ENCODE measurements around the gene RBMS1.
"Not testable (repeated sequence)": the region's sequence is repeated elsewhere in the genome, so short reads cannot be mapped to it uniquely, and the experiment has no call there.

The RBMS1 gene

DNA sequence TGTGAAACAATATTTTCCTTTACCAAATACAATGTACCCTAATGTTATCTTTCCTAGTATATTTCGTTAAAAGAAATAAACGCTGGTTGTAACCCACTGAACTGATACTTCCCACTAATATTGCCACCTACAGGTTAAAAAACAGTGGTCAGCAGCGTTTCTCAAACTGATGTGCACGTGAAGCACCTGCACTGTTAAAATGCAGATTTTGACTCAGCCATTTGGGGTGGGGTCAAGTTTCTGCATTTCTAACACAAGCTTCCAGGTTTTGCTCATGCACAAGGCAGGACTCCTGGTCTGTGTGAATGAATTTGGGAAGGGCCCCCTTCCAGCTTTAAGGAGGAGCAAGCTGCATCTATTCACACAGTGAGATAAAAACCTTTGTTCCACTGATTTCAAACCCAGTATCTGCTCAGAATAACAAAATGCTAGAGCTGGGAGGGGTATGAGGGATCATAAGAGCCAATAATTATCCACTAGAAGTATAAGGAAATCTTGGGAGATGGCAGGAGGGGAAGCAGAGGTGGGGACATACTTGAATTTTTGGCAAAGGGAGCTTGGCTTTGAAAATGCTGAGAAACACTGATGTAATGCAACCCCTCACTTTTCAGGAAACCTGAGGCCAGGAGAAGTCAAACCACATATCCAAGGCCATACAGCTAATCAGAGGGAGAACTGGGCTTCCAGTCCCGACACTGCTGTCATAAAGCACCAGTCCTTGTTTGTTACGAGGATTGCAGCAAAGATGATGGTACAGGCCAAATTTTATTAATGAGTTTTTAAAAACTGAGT, 116.2 kb downstream of the RBMS1 start:
- DNase-seq = no peak

DNA sequence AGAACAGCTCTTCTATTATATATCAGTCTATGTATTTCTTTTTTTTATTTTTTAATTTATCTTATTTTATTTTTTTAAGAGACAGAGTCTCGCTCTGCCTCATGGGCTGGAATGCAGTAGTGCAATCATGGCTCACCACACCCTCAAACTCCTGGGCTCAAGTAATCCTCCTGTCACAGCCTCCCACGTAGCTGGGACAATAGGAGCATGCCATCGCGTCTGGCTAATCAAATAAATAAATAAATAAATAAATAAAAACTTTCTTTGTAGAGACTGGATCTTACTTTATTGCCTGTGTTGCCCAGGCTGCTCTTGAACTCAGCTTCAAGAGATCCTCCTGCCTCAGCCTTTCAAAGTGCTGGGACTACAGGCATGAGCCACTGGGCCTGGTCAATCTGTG, 117.0 kb downstream of the RBMS1 start:
- no peak for DNase-seq

DNA sequence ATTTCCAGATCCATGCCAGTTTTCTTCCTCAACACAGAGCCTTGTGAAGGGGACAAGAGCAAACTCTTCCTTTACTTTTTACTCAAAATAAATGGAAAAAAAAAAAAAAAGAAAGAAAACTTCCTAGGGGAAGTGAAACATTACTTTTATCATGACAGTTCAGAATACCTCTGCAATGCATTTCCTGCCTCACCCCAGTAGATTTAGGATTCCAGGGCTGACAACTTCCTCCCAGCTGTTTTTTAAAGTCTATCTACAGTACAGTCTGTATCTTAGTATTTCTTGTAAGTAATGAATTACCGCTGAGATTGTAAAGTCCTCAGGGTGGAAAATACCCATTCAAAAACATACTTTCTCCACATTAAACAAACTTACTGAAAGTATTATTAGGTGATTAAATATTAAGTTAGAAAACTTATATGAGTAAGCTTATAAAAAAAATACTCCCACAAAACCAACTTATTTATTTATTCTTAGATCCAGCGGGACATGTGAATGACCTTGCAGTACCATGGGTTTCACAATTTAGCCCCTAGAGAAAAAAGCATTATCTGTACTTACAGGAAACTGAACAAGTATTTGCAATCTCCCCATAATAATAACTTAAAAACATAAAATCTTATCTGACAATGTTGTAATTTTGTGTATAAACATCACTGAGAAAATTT, 117.7 kb downstream of the RBMS1 start:
- no peak for DNase-seq

DNA sequence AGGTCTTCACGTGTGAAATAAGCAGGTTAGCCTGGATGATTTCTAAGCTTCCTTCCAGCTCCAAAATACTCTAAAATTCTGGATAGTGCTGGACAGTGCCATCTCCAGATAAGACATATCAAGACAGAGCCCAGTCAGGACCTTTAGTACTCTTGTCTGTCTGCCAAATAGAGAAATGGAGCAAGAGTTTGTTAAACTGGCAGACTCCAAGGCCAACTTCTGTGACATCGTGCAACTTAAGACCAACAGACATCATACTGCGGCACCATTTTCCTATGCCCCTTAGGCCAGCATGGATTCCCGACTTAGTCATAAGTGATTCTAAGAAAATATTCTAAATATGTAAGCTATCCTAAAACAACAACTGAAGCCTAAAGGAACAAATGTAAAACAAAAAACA, 118.6 kb downstream of the RBMS1 start:
- no peak for DNase-seq

DNA sequence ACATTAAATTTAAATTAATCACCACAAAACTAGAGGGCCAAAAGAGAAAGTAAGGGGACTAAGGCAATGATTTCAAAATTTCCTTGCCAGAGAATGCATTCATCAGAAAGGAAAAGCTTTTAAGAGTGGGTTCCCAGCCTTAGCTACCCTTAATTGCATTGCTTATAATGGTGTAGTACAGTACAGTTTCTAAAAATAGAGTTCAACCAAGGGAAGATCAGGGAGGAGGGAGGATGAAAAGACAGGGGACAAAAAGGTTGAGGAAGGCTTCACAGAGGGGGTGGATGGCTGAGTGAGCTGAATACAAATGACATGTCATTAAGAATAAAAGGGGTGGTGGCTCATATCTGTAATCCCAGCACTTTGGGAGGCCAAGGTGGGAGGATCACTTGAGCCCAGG, 119.9 kb downstream of the RBMS1 start:
- no peak for DNase-seq

DNA sequence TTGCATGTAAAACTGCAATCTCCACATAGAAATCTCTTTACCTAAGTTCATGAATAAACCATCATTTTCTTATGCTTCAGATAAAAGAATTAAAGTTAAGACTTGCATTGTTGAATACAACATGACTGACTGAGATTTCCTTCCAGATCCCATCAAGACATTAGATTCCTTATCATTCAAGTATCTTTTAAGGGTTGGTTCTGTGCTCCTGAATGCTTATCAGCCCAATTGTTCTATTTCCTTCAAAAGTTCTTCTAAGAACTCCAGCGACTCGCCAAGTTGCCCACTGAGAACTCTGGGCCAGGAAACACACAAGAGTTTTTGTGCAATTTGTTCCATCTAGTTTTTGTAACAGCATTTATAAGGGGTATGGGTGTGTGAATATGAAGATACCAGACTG, 120.3 kb downstream of the RBMS1 start:
- no peak for DNase-seq

GRCh38 chr2:160372585-160372984, 121.0 kb downstream of the RBMS1 start:
- DNase-seq = no peak

- DNase-seq = no peak
Observed at GRCh38 chr2:160372010-160372356, 121.6 kb downstream of the RBMS1 start.

GRCh38 chr2:160371251-160372009, 122.2 kb downstream of the RBMS1 start:
- no peak for DNase-seq

DNA sequence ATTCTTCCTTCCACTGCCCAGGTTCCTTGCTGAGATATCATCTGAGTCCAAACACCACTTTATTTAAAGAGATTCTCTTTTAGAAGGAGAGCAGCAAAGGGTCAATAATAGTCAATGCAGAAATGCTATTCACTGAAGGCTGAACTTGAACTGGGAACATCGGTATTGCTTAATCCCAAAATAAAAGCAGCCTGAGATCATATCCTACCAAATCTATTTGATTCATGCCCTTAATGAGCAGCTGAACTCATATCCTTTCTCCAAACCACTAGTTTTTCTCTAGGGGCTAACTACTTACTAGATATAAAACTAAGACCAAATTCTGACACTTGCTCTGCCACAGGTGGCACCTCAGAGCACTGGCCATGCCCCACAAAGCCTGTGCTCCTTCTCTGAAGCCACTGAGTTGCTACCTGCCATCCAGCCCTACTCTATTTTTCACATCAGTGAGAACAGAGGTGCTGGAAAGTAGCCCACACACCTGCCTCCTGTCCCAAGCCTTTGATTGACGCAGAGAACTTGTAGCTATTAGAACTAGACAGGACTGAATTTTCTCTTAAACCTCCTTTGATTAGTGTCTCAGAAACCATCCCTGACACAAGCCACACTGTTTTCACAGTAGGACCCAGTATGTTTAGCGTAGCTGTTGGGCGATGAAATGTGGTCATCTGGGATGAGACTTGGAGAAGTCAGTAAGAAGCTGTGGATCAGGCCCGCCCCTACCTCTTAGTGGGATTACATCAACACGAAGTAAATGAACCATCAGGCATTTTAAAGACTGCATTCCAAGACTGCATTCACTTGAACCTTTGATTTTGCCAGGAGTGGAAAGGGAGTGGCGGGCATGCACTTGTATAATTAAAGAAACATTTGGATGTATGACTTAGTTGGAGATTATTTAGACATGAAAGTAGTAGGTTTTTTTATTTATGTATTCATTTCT, 124.3 kb downstream of the RBMS1 start:
- DNase-seq = no peak

DNA sequence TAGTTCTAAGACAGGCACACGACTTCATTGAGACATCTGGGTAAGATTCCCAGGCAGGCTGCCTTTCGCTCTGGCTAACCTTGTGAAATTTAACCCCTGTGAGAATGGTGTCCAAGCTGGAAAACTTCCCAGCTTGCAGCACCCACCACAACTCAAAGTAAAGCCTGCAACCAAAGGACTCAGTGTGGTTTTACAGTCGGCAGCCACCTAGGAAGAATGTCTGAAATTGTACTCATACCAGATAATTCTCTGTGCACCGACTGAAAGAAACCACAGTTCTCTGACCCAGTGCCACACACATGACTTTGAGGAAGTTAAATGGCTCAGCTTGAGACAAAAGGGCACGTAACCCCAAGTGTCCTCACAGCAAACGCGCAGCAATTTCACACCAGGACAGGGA, 125.7 kb downstream of the RBMS1 start:
- no peak for DNase-seq

DNA sequence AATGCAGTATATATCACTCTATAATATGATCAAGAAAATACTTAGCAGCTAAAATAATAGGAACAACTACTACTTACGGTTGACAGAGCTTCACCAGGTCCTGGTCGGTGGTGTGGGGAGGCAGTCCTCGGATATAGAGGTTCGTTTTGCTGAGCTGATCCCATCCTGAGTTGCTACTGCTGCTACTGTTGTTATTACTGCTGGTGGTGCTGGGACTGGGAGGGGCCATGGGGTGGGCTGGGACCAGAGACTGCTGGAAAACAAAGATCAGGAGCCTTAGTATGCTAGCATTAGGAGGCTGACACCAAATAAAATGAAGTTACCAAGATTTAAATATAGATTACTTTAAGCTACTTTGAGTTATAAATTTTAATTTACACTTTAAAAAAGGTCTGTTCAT, 126.5 kb downstream of the RBMS1 start:
- DNase-seq = not testable (repeated sequence)

- DNase-seq = no peak
Observed at GRCh38 chr2:160366474-160366873, 127.1 kb downstream of the RBMS1 start.

- no peak for DNase-seq
Observed at GRCh38 chr2:160365716-160366367, 127.8 kb downstream of the RBMS1 start.

- DNase-seq = no peak
Observed at GRCh38 chr2:160364364-160364763, 129.2 kb downstream of the RBMS1 start.

DNA sequence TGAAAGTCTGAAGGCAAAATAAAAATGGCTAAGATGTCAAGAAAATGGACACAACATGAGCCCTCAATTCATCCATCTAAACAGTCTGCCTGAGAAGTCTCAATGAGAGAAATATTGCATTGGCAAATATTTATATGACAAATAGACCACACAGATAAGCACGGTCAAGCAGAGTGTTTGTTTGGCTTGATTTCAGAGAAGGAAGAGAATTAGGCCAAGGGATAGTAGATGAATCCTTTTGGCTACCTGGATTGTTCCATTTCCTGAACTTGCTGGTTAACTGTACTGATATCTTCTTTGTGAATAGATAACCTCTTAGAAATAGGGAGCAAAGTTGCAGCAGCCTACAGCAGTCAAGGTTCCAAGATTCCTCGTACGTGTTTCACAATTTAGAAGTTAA, 129.6 kb downstream of the RBMS1 start:
- DNase-seq = no peak

GRCh38 chr2:160363055-160363454, 130.6 kb downstream of the RBMS1 start:
- DNase-seq = no peak

DNA sequence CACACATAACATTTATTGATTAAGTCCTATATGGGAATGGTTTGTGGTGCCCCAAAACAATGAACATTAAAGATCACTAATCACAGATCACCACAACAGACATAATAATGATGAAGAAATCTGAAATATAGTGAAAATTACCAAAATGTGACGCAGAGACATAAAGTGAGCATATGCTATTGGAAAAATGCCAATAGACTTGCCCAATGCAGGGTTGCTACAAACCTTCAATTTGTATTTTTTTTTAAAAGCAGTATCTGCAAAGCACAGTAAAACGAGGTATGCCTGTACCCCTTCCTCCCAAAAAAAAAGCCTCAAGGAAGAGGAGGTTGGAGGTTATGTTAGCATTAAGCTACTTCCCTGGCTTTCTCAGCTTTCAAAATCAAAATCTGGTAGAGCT, 131.1 kb downstream of the RBMS1 start:
- DNase-seq = no peak

GRCh38 chr2:160362018-160362417, 131.6 kb downstream of the RBMS1 start:
- DNase-seq = no peak

DNA sequence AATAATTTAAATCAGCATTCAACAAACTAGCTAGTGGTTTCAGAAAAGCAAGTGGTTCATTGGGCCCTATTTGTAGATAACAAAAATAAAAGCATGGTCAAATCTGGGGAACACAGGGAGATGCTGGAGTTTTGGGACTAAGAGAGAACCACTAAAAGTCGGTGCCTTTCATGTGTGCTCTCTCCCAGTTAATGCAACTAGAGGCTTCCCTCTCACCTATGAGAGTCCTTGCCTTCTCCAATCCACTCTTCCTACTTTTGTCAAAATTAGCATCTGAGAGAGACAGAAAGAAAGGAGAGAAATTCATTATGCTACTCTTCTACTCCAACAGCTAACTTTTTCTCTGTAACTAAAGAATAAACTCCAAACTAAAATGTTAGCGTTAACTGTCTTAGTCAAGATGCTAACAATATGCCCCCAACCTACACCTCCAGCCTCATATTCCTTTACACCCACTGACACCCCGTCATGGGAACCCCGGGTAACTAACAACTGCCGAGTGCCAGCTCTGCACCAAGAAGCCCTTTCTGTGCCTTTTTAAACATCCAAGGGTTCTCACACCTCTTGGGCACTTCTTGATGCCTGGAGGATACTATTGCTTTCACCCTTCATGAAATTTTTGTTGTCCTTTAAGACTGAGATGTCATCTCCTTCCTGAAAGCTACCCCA, 133.4 kb downstream of the RBMS1 start:
- DNase-seq = no peak

DNA sequence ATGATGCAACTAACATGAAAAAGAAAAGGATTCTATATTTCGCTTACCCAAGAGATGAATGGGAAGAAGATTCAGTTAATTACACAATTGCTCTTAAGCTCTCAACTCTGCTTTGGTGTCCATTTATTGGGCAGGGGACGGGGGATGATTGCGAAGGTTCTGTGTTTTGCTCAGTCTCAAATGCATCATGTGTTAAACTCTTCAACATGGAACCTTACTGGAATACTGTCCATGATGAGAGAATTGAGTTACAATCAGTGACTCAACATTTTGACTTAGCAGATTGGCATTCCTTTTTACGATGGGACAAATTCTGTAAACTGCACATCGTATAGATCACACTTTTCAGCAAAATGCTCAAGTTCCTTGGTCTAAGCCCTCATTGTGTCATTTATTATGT, 135.6 kb downstream of the RBMS1 start:
- no peak for DNase-seq

- no peak for DNase-seq
Observed at GRCh38 chr2:160356485-160356884, 137.1 kb downstream of the RBMS1 start.
